SJSA1 (cell line): ENCODE results near the gene NUDT1. TPM values are rescaled to one million over a fixed set of nuclear protein-coding genes. Genes with fewer than 3 reads are reported as not detected.

Source experiments
- DNase-seq, 2 experiments: peaks; one replicate each; pipeline ENCODE4 v3.0.0-alpha.2; 2015 to 2020; ENCODE audit warnings: low spot score in 2 of 2, low read depth in 1 of 2
- H3K27ac ChIP-seq: fragments of 250-450 bp; sonication (Bioruptor Pico); 2 replicates; pipeline ENCODE4 v1.5.1; 2020; ENCODE audit warnings: mild to moderate bottlenecking, moderate library complexity
- H3K27me3 ChIP-seq: fragments of 250-450 bp; sonication (Bioruptor Pico); replicated peaks from 2 replicates; pipeline ENCODE4 v1.5.1; 2020; ENCODE audit warnings: mild to moderate bottlenecking, moderate library complexity
- H3K36me3 ChIP-seq: fragments of 250-450 bp; sonication (Bioruptor Pico); 2 replicates; pipeline ENCODE4 v1.5.1; 2020; ENCODE audit warnings: mild to moderate bottlenecking
- H3K4me1 ChIP-seq: fragments of 250-450 bp; sonication (Bioruptor Pico); replicated peaks from 2 replicates; pipeline ENCODE4 v1.6.1; 2021; ENCODE audit warnings: mild to moderate bottlenecking
- H3K4me3 ChIP-seq: fragments of 250-450 bp; sonication (Bioruptor Pico); 2 replicates; pipeline ENCODE4 v1.5.1; 2020; ENCODE audit warnings: mild to moderate bottlenecking
- H3K9me3 ChIP-seq: fragments of 250-450 bp; sonication (Bioruptor Pico); replicated peaks from 2 replicates; pipeline ENCODE4 v1.5.1; 2020; ENCODE audit warnings: mild to moderate bottlenecking
- total RNA-seq: library from RNA; depleted of rRNA; stranded (reverse); fragments of >200 nt; shearing (Covaris generic); gene quantifications from 2 replicates; pipeline ENCODE4 v1.2.3, GENCODE V29; 2014

Gene NUDT1
- total RNA-seq, 1 experiment from 2014 or later: 50.7 TPM

DNA sequence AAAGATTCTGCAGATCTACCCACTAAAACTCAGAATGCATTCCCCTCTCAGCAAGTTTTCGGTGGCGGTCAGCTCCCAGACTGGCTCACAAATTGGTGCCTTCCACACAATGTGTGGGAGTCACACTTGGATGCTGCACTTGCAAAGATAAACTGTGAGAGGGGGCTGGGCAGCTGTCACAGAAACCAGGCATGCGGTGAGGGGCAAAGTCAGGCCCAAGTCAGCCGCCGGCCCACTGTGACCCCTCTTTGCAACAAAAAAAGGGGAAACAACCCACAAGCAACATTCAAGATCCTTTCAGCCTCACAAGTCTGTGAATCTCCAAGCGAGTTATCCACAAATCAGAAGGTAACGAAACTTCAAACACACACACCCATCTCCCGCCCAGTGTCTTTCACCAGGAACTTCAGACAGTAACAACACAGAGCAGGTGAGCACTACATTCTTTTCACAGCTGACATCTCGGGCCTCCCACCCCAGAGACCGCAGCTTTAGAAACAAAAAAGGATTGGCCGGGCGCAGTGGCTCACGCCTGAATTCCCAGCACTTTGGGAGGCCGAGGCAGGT is 40.2 kb downstream of the NUDT1 start:
- H3K36me3 ChIP-seq: no peaks in the 10 kb centered on the region
- no peak overlapping the region for H3K27ac ChIP-seq
- H3K9me3 ChIP-seq: no peaks in the 10 kb centered on the region
- no peak for DNase-seq
- H3K4me3 ChIP-seq: no peak overlapping the region
- H3K4me1 ChIP-seq: no peaks in the 10 kb centered on the region
- no peaks in the 10 kb centered on the region for H3K27me3 ChIP-seq

DNA sequence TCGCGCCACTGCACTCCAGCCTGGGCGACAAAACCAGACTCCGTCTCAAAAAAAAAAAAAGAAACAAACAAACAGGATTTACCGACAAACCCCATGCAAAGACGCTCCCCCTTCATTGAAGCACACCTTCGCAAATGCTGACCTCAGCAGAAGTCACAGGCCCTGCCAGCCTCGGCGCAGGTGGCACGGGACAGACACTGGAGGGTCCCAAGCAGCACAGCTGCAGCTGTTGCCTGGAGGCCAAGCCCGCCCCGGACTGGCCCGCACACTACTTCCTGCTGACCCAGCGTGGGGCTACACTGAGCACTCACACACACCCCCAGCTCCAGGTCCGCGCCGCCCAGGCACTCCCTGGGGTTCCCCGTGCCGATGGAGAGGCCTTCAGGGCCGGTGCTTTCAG is 41.0 kb downstream of the NUDT1 start:
- Histone ChIP-seq H3K4me3 (no peak overlapping the region), H3K36me3 (no peaks in the 10 kb centered on the region), H3K4me1 (no peaks in the 10 kb centered on the region), H3K9me3 (no peaks in the 10 kb centered on the region), H3K27ac (no peak overlapping the region), H3K27me3 (no peaks in the 10 kb centered on the region)
- no peak for DNase-seq

DNA sequence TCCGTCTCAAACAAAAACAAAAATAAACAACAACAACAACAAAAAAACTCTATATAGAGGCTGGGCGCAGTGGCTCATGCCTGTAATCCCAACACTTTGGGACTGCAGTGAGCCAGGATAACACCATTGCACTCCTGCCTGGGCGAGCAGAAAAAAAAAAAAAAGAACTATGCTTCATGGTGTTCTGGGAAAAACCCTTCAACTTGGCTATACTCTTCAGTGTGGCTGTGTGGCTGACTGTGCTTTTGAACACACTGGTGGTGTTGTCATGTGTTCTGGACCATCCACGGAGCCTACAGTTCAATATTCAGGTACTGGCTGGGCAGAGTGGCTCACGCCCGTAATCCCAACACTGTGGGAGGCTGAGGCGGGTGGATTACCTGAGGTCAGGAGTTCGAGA is 45.7 kb downstream of the NUDT1 start:
- Histone ChIP-seq H3K27ac (no peak overlapping the region), H3K27me3 (no peaks in the 10 kb centered on the region), H3K36me3 (no peaks in the 10 kb centered on the region), H3K4me3 (no peak overlapping the region), H3K4me1 (no peaks in the 10 kb centered on the region), H3K9me3 (no peaks in the 10 kb centered on the region)
- no peak for DNase-seq

DNA sequence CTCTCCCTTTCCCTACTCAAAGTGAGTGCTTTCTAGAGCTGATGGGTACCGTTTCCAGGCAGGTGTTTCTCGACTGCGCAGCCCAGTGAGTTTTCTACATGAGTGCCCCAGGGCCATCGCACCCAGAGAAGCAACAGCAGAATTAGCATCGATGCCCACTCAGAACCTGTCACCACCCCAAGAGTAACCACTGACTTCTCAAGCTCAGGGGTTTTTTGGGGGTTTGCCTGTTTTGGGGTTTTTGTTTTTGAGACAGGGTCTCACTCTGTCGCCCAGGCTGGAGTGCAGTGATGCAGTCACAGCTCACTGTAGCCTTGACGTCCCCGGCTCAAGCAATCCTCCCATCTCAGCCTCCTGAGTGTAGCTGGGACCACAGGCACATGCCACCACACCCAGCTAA is 46.5 kb downstream of the NUDT1 start:
- no peaks in the 10 kb centered on the region for H3K36me3 ChIP-seq
- DNase-seq: no peak
- H3K4me3 ChIP-seq: no peak overlapping the region
- no peaks in the 10 kb centered on the region for H3K27me3 ChIP-seq
- H3K27ac ChIP-seq: no peak overlapping the region
- H3K9me3 ChIP-seq: no peaks in the 10 kb centered on the region
- H3K4me1 ChIP-seq: no peaks in the 10 kb centered on the region

DNA sequence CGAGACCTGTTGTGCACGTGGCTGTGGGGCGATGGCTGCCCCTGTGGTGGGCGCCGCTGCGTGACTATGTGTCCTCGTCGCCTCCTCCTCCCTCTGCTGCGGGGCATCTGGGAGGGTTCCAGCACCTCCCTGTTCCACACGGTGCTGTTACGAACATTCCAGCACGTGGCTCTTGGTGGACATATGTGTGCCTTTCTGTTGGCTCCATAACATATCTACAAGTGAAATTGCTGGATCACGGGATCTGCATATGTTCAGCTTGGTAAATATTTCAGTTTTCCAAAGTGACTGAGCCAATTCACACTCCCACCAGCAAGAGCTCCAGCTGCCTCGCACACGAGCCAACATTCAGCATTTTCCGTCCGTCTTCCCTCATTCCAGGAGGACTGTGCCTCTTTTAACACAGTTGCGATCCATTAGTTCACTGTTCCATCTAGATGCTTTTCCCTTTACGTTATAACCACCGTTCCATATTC is 47.1 kb downstream of the NUDT1 start:
- Histone ChIP-seq H3K27ac (no peak overlapping the region), H3K4me1 (no peaks in the 10 kb centered on the region), H3K4me3 (no peak overlapping the region), H3K36me3 (no peaks in the 10 kb centered on the region), H3K27me3 (no peaks in the 10 kb centered on the region), H3K9me3 (no peaks in the 10 kb centered on the region)
- DNase-seq: no peak

DNA sequence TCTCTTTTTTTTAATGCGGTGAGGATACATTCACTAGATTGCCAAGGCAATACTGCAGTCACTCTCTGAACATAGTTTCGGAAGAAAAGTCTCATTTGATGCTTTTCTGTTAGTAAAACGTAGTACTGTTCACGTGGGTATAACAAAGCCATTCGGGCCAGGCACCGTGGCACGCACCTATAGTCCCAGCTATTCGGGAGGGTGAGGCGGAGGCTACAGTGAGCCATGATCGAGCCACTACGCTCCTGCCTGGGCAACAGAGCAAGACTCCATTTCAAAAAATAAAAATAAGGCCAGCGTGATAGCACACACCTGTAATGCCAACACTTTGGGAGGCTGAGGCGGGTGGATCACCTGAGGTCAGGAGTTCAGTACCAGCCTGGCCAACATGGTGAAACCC is 47.6 kb downstream of the NUDT1 start:
- Histone ChIP-seq H3K4me3 (no peak overlapping the region), H3K27me3 (no peaks in the 10 kb centered on the region), H3K36me3 (no peaks in the 10 kb centered on the region), H3K27ac (no peak overlapping the region), H3K9me3 (no peaks in the 10 kb centered on the region), H3K4me1 (no peaks in the 10 kb centered on the region)
- DNase-seq: no peak

DNA sequence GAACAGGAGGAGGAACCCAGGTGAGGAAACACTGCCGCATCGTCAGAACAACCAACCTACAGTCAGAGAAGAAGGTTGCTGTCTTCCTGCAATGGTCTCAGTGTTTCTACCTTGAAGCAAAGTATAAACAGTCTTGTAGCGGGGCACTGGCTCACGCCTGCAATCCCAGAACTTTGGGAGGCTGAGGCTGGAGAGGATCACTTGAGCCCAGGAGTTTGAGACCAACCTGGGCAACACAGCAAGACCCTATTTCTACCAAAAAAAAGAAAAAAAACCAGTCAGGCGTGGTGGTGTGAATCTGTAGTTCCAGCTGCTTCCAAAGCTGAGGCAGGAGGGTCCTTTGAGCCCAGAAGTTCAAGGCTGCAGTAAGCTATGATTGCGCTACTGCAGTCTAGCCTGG is 48.9 kb downstream of the NUDT1 start:
- Histone ChIP-seq H3K9me3 (no peaks in the 10 kb centered on the region), H3K4me1 (no peaks in the 10 kb centered on the region), H3K4me3 (no peak overlapping the region), H3K36me3 (no peaks in the 10 kb centered on the region), H3K27me3 (no peaks in the 10 kb centered on the region), H3K27ac (no peak overlapping the region)
- no peak for DNase-seq

DNA sequence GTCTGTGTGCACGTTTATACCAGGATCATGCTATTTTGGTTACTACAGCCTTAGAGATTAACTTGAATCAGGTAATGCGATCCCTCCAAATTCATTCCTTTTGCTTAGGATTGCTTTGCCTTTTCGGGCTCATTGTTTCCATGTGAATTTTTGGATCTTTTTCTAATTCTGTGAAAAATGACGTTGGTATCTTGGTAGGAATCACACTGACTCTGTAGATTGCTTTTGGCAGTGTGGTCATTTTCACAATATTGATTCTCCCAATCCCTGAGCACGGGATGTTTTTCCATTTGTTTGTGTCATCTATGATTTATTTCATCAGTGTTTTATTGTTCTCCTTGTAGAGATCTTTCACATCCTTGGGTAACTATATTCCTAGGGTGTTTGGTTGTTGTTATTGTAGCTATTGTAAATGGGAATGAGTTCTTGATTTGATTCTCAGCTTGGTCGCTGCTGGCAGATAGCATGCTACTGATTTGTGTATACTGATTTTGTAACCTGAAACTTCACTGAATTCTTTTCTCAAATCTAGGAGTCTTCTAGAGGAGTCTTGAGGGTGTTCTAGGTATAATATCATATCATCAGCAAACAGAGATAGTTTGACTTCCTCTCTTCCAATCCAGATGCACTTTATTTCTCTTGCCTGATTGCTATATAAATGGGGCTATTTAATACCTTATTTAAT is 54.1 kb downstream of the NUDT1 start:
- no peak for DNase-seq
- Histone ChIP-seq H3K4me3 (no peak overlapping the region), H3K27me3 (no peaks in the 10 kb centered on the region), H3K4me1 (peaks cover 6% of the 10 kb centered on the region), H3K27ac (no peak overlapping the region), H3K9me3 (no peaks in the 10 kb centered on the region), H3K36me3 (no peaks in the 10 kb centered on the region)

DNA sequence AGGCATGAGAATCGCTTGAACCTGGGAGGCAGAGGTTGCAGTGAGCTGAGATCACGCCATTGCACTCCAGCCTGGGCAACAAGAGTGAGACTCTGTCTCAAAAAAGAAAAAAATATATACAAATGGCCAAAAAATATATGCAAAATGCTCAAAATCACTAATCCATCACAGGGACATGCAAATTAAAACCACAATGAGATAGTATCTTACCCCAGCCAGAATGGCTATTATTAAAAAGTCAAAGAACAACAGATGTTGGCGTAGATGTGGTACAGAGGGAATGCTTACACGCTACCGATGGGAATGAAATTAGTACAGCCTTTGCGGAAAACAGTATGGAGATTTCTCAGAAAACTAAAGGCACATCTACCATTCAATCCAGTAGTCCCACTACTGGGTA is 54.8 kb downstream of the NUDT1 start:
- H3K27me3 ChIP-seq: no peaks in the 10 kb centered on the region
- no peak overlapping the region for H3K27ac ChIP-seq
- no peak for DNase-seq
- H3K4me1 ChIP-seq: peaks cover 12% of the 10 kb centered on the region
- H3K36me3 ChIP-seq: no peaks in the 10 kb centered on the region
- no peaks in the 10 kb centered on the region for H3K9me3 ChIP-seq
- no peak overlapping the region for H3K4me3 ChIP-seq

DNA sequence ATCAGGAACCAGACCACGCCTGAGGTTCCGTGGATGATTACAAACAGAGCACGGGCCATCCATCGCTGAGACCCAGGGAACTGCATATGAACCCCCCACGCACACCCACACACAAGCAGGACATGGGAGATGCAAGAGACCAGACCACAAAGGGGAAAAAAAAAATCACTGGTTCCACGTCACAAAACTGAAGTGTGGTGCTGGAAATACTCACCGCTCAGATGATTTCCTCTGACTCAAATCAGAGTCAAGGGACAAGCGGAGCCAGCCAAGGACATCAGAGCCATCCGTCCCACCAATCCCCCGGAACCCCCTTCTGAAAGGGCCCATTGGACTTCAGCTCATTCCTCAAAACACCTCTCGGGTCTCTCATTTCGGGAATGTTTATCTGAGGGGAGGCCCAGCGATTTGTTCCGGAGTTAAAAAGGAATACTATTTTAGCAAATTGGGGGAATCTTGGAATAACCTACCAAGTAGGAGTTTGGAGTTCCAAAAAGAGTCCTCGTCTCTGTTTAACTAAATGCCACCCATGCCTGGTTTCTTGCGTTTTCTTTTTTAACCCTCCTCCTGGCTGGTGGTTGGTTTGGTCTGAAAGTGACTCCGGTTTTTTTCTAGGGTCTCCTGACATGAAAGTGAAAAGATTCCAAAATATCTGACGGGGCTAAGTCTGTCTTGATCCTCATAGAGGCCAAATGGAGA is 57.3 kb downstream of the NUDT1 start:
- no peak for DNase-seq
- Histone ChIP-seq H3K9me3 (no peaks in the 10 kb centered on the region), H3K27me3 (no peaks in the 10 kb centered on the region), H3K27ac (no peak overlapping the region), H3K4me3 (no peak overlapping the region), H3K36me3 (no peaks in the 10 kb centered on the region), H3K4me1 (peaks cover 12% of the 10 kb centered on the region)

DNA sequence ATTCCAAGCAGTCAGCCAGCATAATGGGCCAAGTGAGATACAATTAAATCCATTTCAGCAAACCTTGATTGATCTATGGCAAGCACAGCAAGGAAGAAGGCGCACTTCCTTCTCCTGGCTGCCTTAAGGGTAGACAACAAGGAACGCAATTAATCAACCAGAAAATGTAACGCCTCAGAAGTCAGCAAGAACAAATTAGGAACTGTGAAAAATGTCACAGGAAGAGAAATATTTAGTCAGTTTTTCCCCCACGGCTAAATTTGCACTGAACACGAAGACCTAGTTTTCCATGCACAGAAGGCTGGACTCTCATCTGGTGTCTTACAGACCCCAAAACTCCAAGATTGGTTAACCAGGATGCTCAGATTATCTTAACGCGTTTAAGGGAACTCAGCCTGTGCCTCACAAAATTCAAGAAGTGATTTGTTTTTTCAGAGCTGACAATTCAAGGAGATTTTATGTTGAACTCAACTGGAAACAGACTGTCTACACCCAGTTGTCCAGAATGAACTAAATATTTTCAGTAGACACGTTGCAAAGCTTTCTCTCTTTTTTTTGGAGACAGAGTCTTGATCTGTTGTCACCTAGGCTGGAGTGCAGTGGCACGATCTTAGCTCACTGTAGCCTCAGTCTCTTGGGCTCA is 58.0 kb downstream of the NUDT1 start:
- no peak for DNase-seq
- H3K4me1 ChIP-seq: peaks cover 12% of the 10 kb centered on the region
- H3K27me3 ChIP-seq: no peaks in the 10 kb centered on the region
- no peaks in the 10 kb centered on the region for H3K9me3 ChIP-seq
- no peaks in the 10 kb centered on the region for H3K36me3 ChIP-seq
- no peak overlapping the region for H3K4me3 ChIP-seq
- H3K27ac ChIP-seq: no peak overlapping the region
